ENCODE measurements around the gene IL4I1.
A peak's percentile ranks its signal among the peaks of the same experiment; 100 is the strongest.

The IL4I1 gene

DNA sequence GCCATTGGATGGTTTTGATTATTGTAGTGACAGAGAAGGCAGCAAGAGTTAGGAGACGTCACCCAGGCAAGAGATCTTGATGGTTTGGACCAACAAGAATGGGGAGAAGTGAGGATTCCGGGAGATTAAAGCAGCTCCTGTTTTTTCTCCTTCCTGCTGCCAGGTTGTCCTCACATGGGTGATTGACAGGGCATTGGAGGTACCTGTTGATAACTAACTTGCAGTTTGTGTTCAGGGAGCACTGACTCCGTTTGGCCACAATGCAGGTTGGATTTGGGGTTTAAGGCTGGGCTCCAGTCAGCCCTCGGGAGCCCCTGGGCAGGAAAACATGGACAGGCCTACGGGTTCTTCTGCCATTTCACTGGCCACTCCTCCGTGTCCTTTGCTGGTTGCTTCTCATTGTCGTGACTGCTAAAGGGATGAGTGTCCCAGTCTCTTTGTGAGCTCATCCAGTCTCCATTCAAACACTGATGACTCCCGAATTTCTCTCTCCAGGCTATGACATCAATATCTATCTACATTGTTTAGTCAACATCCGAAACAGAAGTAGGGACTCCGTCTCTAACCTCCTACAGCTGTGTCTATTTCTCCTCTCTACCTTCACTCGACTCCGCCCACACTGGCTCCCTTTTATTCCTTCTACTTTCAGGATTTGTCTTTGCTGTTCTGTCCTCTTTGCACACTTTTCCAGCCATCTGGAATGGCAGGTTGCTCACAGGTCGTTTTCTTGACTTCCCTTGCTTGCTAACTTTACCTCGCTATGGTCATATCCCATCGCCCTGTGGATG lies 47.1 kb downstream of the IL4I1 start:
- no peak for DNase-seq

DNA sequence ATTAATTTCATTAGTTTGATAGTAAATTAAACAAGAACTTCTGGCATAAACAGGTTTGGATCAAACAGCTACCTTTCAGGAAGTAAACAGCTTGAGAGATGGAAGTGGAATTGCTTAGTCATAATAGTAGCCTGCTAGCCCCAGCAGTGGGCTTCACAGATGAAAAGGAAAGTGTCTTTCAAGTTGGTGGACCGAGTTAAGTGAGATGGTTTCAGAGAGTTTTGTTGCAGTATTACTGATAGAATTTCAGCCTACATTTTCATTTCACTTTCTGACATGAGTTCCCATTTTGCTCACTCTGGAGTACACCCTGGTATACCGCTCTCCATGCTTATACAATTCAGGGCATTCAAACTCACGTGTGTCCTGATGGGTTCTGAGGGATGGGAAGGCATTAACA lies 47.7 kb downstream of the IL4I1 start:
- DNase-seq = no peak

DNA sequence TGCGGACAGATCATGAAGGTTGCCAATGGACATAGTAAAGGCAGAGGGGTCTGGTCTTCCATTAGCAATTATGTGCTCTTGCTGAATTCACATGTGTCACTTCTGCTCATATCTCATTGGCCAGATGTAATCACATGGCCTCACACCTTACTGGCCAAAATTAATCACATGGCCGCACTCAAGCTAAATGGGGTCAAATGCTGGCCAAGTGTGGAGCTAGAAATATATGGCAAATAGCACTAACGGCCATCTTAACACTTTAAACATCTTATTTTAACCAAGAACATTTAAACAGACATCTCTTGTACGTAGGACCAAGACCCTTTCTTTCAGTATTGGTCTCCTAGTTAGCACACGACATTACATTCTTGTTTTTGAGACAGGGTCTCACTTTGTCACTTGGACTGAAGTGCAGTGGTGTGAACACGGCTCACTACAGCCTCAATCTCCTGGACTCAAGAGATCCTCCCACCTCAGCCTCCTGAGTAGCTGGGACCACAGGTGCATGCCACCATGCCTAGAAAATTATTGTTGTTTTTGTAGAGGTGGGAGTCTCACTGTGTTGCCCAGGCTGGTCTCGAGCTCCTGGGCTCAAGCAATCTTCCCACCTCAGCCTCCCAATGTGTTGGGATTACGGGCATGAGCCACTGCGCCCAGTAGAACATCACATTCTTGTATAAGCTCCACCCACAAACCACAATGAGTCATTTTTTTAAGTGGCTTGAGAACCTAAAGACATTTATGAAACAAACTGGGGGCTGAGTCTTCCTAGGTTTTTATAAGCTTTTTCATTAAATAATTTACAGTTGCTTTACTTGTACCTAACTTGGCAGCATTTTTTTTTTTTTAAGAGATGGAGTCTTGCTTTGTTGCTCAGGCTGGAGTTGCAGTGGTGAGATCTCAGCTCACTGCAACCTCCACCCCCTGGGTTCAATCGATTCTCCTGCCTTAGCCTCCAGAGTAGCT lies 48.7 kb downstream of the IL4I1 start:
- peak; percentile 81 for DNase-seq

DNA sequence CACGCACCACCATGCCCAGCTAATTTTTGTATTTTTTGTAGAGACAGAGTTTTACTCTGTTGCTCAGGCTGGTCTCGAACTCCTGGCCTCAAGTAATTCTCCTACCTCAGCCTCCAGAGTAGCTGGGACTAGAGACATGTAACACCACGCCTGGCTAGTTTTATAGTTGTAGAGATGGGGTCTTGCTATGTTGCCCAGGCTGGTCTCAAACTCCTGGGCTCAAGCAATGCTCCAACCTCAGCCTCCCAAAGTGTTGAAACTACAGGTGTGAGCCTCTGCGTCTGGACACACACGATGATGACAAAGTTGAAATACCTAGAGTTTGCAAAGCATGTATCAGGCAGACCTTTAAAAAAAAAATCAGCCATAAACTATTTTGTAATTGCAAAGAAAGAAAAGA lies 50.3 kb downstream of the IL4I1 start:
- DNase-seq = no peak

DNA sequence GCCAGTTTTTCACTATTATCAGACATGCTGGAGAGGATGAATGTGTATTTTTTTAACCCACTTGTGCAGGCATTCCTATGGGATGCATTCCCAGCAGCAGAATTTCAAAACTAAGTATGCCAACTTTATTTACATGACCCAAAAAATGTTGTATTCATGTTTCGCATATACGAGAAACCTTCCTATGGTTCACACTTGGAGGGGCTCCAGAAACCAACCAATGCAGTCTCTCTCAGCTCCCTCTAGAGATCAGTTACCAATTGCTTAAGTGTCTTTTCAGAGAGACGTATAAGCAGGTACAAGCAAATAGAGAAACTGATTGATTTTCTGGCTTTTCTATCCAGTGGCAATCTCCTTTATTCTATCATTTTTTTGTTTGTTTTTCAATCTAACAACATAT lies 51.3 kb downstream of the IL4I1 start:
- peak; percentile 66 for DNase-seq

DNA sequence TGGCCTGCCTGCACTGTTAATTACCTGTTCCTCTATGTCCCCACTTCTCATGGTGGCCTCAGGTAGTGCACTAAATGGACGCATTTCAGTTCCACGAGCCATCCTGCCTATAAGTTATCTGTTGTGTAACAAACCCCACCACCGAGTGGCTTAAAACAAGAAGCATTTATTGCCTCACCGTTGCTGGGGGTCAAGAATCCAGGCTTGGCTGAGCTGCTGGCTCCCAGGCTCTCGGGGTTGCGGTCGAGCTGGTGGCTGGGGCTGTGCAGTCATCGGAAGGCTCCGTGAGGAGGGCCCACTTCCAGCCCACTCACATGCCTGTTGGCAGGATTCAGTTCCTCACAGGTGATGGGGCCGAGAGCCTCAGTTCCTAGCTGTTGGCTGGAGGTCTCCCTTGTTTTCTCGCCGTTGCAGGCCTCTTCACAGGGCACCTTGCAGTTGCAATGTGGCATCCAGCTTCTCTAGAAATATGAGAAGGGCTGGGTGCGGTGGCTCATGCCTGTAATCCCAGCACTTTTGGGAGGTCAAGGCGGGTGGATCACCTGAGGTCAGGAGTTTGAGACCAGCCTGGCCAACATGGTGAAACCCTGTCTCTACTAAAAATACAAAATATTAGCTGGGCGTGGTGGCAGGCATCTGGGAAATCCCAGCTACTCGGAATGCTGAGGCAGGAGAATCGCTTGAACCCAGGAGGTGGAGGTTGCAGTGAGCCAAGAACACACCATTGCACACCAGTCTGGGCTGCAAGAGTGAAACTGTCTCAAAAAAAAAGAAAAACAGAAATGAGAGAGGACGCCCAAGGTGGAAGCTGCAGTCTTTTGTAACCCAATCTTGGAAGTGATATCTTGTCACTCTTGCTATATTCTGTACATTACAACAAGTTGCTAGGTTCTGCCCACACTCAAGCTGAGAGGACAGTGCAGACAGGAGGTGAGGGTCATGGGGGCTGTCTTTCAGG lies 52.3 kb downstream of the IL4I1 start:
- no peak for DNase-seq

DNA sequence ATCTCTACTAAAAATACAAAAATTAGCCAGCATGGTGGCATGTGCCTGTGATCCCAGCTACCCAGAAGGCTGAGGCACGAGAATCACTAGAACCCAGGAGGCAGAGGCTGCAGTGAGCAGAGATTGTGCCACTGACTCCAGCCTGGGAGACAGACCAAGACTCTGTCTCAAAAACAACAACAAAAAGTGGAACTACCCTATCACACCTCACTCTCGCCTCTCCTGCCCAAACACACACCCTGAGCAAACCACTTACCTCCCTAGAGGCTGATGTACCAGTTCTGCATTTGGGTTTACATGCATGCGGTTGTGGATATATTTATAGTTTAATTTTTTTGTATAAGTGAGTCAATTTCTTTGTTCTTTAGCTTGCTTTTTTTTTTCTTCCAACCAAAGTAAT lies 53.4 kb downstream of the IL4I1 start:
- no peak for DNase-seq

DNA sequence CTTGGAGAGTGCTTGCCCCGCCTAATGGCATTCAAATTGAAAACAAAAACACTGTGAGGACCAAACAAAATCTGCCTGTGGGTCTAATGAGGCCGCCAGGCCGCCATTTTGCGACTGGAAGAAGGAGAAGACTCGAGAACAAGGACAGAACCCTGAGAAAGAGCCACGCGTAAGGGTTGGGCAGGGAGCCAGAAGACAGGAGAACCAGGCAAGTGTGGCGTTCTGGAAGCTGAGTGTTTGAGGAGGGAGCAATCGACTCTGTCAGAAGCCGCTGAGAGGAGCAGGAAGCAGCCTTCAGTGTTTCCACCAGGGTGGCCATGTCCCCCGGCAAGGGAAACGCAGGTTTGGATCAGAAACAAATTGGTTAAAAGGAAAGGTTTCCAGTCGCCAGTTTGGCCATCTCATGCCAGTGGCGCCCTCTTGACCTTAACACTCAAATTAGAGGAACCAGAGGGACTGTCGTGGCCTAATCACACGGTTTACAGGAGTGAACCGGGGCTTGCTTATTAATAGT lies 55.9 kb downstream of the IL4I1 start:
- no peak for DNase-seq

DNA sequence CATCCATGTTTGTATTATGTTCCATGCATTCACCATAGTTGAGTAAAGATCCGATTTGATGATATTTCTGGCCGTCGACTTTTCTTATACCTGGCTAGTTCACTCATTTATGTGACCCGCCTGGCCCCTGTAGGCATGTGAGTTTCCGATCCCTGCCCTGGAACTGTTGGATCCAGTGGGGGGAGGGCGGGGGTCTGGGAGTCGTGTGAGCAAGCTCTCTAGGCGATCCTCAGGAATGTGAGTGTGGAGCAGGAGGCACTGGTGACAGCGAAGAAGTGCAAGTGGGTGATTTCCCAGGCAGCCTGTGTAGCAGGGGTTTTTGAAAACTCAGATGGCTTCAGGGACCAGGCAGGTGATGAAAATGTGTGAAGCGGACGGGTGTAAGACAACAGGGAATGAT lies 56.4 kb downstream of the IL4I1 start:
- no peak for DNase-seq

DNA sequence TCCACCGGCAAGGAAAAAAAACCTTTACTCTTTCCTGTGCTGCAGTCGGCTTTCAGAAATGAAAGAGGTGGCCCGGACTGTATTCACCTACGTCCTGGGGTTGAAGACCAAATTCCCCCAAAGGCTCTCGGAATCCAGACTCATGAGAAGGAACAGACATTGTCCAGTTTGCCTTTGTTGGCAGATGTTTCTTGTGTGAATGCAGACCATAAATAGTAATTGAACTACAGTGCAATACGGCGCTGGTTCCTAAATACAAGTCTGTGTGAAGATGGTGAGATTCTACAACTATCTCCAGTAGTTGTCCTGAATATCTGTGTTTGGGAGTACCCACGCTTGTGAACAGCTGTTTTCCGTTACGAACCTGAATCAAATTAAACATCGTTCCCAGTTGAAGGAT lies 57.0 kb downstream of the IL4I1 start:
- no peak for DNase-seq
